NCI-H510A treated with DMSO at 0.1 percent for 48 hours (cell line): ENCODE data around the gene KRTAP16-1.

Experiments
- DNase-seq: peaks from one replicate; lab custom pipeline; 2025; lab: John Stamatoyannopoulos, UW

KRTAP16-1 gene

GRCh38 chr17:41329279-41329948 lies 20.3 kb upstream of the KRTAP16-1 start:
- DNase-seq = peak; percentile 46

GRCh38 chr17:41328207-41328606 lies 19.1 kb upstream of the KRTAP16-1 start:
- DNase-seq = no peak

- no peak for DNase-seq
Observed at GRCh38 chr17:41327411-41328120, 18.5 kb upstream of the KRTAP16-1 start.

- DNase-seq = no peak
Observed at GRCh38 chr17:41326173-41327145, 17.4 kb upstream of the KRTAP16-1 start.

- no peak for DNase-seq
Observed at GRCh38 chr17:41325611-41326010, 16.5 kb upstream of the KRTAP16-1 start.

GRCh38 chr17:41325126-41325525 lies 16.0 kb upstream of the KRTAP16-1 start:
- DNase-seq = no peak

- DNase-seq = peak; percentile 20
Observed at GRCh38 chr17:41324180-41325075, 15.3 kb upstream of the KRTAP16-1 start.

- DNase-seq = no peak
Observed at GRCh38 chr17:41322903-41323895, 14.1 kb upstream of the KRTAP16-1 start.

GRCh38 chr17:41322094-41322902 lies 13.2 kb upstream of the KRTAP16-1 start:
- peak; percentile 80 for DNase-seq

GRCh38 chr17:41318231-41318630 lies 9.1 kb upstream of the KRTAP16-1 start:
- DNase-seq = no peak

GRCh38 chr17:41315814-41316445 lies 6.8 kb upstream of the KRTAP16-1 start:
- DNase-seq = no peak

- DNase-seq = peak; percentile 43
Observed at GRCh38 chr17:41315204-41315794, 6.2 kb upstream of the KRTAP16-1 start, which contains the start of gene KRTAP17-1. Gene KRTAP17-1, minus strand, starts transcription at chr17:41315710. Its CDS starts 60 bp downstream, at chr17:41315650.

GRCh38 chr17:41311111-41311510 lies 2.0 kb upstream of the KRTAP16-1 start:
- no peak for DNase-seq

- DNase-seq = peak; percentile 59
Observed at GRCh38 chr17:41308251-41308917, 725 bp downstream of the KRTAP16-1 start.

- DNase-seq = no peak
Observed at GRCh38 chr17:41307647-41308046, 1.5 kb downstream of the KRTAP16-1 start.

- DNase-seq = no peak
Observed at GRCh38 chr17:41304091-41304490, 5.0 kb downstream of the KRTAP16-1 start.

- no peak for DNase-seq
Observed at GRCh38 chr17:41302981-41303380, 6.1 kb downstream of the KRTAP16-1 start.
